Spleen (tissue), 7 donors: ENCODE data around the gene DPP4.

Source experiments
- POLR2A ChIP-seq, 3 donors: fragments of 450-650 bp; IDR thresholded peaks; one replicate each; pipeline ENCODE4 v1.5.1; 2017; ENCODE audit warnings: antibody characterized with exemption in 3 of 3, mild to moderate bottlenecking in 1 of 3
- POLR2AphosphoS5 ChIP-seq, 3 donors: sonication (generic); formaldehyde crosslinking; IDR thresholded peaks; one replicate each; pipeline ENCODE4 v1.5.1; 2017; ENCODE audit warnings: antibody characterized with exemption in 3 of 3
- TF ChIP-seq, protein P1 (sequence below), 11 experiments: fragments of 200-600 bp in 7 of 11; fragments of 450-650 bp in 4 of 11; sonication (generic) in 4 of 11; IDR thresholded peaks in 8 of 11; conservative IDR thresholded peaks in 3 of 11; 1 replicate in 7 of 11; 2 replicates in 4 of 11; pipeline versions ENCODE4 v1.4.0 to v1.8.0; 2016 to 2021; ENCODE audit warnings: antibody characterized with exemption in 11 of 11, inconsistent platforms in 4 of 11, mild to moderate bottlenecking in 1 of 11
- donor health status: DM: no; HTN: no; CAD: no; lungs with moderate emphysema.
- donor health status: DM: no; HTN: no; CAD: no.
- donor health status: DM: no; HTN: no; CAD: no.

DNA sequence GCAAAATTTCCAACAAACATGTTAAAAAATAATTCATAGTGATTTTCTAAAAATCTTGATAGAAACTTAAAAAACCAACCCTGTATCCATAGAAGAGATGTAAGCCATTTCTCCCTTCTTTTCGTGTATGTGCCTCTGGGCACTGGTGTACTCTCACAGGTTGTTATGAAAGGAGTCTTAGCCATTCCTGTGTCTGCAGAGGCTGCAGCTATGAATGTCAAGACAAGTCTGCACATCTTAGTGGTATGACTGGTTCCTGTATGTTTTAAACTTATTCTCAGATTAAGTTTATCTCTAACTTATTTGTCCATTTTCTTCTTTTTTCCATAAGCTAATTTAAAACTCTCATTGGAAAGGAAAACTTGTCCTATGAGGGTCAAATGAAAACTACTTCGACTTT, 84.0 kb downstream of the DPP4 start:
- TF ChIP-seq, protein P1, sequence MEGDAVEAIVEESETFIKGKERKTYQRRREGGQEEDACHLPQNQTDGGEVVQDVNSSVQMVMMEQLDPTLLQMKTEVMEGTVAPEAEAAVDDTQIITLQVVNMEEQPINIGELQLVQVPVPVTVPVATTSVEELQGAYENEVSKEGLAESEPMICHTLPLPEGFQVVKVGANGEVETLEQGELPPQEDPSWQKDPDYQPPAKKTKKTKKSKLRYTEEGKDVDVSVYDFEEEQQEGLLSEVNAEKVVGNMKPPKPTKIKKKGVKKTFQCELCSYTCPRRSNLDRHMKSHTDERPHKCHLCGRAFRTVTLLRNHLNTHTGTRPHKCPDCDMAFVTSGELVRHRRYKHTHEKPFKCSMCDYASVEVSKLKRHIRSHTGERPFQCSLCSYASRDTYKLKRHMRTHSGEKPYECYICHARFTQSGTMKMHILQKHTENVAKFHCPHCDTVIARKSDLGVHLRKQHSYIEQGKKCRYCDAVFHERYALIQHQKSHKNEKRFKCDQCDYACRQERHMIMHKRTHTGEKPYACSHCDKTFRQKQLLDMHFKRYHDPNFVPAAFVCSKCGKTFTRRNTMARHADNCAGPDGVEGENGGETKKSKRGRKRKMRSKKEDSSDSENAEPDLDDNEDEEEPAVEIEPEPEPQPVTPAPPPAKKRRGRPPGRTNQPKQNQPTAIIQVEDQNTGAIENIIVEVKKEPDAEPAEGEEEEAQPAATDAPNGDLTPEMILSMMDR (IDR thresholded peaks at IDR 0.05 in 8 of 11, conservative IDR thresholded peaks at IDR 0.05 in 3 of 11) = no peak
- TF ChIP-seq POLR2AphosphoS5 (IDR thresholded peaks at IDR 0.05) (no peak), POLR2A (IDR thresholded peaks at IDR 0.05) (no peak)
